NCI-H146 treated with DMSO at 0.1 percent for 48 hours (cell line): ENCODE measurements around the gene DLGAP4.
"Not testable (repeated sequence)": the region's sequence is repeated elsewhere in the genome, so short reads cannot be mapped to it uniquely, and the experiment has no call there.

Experiments
- DNase-seq: peaks from one replicate; lab custom pipeline; 2025; ENCODE audit not compliant: unreplicated experiment; lab: John Stamatoyannopoulos, UW

The DLGAP4 gene

GRCh38 chr20:36496707-36497669 is 190.8 kb downstream of the DLGAP4 start:
- DNase-seq, result no peak

GRCh38 chr20:36497856-36498255 is 191.7 kb downstream of the DLGAP4 start:
- DNase-seq, result no peak

- DNase-seq, result no peak
These were observed 192.4 kb downstream of the DLGAP4 start for GRCh38 chr20:36498386-36499179.

- no peak for DNase-seq
These were observed 193.1 kb downstream of the DLGAP4 start for GRCh38 chr20:36499211-36499610.

GRCh38 chr20:36499723-36500501 is 193.8 kb downstream of the DLGAP4 start:
- DNase-seq, result no peak

- no peak for DNase-seq
These were observed 195.3 kb downstream of the DLGAP4 start for GRCh38 chr20:36501367-36502006.

- DNase-seq, result no peak
These were observed 198.2 kb downstream of the DLGAP4 start for GRCh38 chr20:36504295-36504694.

GRCh38 chr20:36506253-36506652 is 200.1 kb downstream of the DLGAP4 start:
- DNase-seq, result no peak

GRCh38 chr20:36507746-36508145 is 201.6 kb downstream of the DLGAP4 start:
- no peak for DNase-seq

GRCh38 chr20:36519012-36519719 is 213.0 kb downstream of the DLGAP4 start:
- no peak for DNase-seq

- no peak for DNase-seq
These were observed 213.8 kb downstream of the DLGAP4 start for GRCh38 chr20:36519944-36520343.

- no peak for DNase-seq
These were observed 215.4 kb downstream of the DLGAP4 start for GRCh38 chr20:36521526-36521925.

GRCh38 chr20:36522412-36522811 is 216.3 kb downstream of the DLGAP4 start:
- not testable (repeated sequence) for DNase-seq

GRCh38 chr20:36523341-36523740 is 217.2 kb downstream of the DLGAP4 start:
- no peak for DNase-seq

GRCh38 chr20:36525620-36526365 is 219.7 kb downstream of the DLGAP4 start:
- DNase-seq, result no peak

- DNase-seq, result no peak
These were observed 220.4 kb downstream of the DLGAP4 start for GRCh38 chr20:36526521-36527011.

GRCh38 chr20:36527331-36528125 is 221.4 kb downstream of the DLGAP4 start:
- no peak for DNase-seq

GRCh38 chr20:36528176-36528874 is 222.2 kb downstream of the DLGAP4 start:
- no peak for DNase-seq
